ENCODE measurements around the gene NEMF. TPM values are rescaled to one million over a fixed set of nuclear protein-coding genes. Genes with fewer than 3 reads are reported as not detected.

The NEMF gene
- total and polyA plus RNA-seq, 12 donors = 14.8 to 94.1 (median 56.0) TPM

DNA sequence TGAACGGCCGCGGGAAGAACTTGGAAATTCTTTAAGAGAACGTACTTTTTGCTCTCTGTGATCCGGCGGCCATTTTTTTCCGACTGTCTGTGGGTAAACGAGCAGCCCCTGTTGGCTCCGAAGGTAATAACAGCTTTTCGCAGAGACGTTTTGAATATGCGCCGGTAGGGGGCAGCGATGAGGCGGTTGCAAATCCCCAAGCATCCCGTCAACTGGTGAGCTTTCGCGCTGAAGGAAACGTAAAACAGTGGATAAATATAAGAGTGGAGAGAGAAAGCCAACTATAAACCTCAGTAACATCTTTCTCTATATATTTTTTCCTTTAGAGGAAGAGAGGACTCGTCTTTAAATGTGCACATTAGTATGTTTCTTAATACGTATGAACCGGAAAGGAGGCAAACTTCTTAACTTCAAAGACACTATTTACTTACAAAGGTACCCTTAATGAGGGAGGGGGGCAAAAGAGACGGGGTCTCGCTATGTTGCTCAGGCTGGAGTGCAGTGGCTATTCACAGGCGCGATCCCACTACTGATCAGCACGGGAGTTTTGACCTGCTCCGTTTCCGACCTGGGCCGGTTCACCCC is 9.6 kb upstream of the NEMF start:
- Histone ChIP-seq H3K4me3 (peak overlapping the region; percentile 37 to 74 (median 53)), H3K27ac (peak overlapping the region; percentile 88 to 99 (median 98)), H3K9me3 (replicated peaks in 1 of 3) (no peaks in the 10 kb centered on the region), H3K27me3 (no peaks in the 10 kb centered on the region), H3K4me1 (replicated peaks in 1 of 2) (peaks cover 9% of the 10 kb centered on the region in 2 donors), H3K36me3 (replicated peaks in 1 of 2) (no peaks in the 10 kb centered on the region)
- intact Hi-C loops (cut with DNase I) = no loop called here
- WGBS, 4 donors = 1% methylated on average over 22 to 27 of the region's 30 CpGs
- DNase-seq = peak; percentile 82 to 96 (median 88)
- TF ChIP-seq POLR2A (IDR thresholded peaks at IDR 0.05) = peak; percentile 27 to 30
- TF ChIP-seq, protein P1, sequence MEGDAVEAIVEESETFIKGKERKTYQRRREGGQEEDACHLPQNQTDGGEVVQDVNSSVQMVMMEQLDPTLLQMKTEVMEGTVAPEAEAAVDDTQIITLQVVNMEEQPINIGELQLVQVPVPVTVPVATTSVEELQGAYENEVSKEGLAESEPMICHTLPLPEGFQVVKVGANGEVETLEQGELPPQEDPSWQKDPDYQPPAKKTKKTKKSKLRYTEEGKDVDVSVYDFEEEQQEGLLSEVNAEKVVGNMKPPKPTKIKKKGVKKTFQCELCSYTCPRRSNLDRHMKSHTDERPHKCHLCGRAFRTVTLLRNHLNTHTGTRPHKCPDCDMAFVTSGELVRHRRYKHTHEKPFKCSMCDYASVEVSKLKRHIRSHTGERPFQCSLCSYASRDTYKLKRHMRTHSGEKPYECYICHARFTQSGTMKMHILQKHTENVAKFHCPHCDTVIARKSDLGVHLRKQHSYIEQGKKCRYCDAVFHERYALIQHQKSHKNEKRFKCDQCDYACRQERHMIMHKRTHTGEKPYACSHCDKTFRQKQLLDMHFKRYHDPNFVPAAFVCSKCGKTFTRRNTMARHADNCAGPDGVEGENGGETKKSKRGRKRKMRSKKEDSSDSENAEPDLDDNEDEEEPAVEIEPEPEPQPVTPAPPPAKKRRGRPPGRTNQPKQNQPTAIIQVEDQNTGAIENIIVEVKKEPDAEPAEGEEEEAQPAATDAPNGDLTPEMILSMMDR (IDR thresholded peaks at IDR 0.05) = peak; percentile 99 to 100 (median 100)

DNA sequence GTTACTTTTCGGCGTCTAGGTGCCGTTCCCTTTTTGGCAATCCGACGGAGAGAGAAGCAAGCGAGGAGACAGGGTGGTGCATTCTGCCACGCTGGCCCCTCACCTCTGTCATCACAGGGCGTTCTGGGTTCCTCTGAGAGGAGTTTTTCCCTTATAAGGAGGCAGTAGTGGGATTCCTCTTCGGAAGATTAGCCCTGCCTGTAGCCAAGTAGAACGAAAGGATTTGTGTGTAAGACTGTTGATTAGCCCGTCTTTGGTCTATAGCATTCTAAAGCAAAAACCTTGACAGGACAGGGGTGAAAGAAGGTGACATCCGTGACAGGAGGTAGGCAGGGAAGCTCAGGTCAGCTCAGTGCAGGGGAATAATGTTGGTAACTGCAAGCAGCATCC is 9.1 kb upstream of the NEMF start:
- no peaks in the 10 kb centered on the region for H3K27me3 ChIP-seq
- H3K4me3 ChIP-seq = peak overlapping the region; percentile 37 to 74 (median 53)
- peaks cover 9% of the 10 kb centered on the region in 2 donors for H3K4me1 ChIP-seq (replicated peaks in 1 of 2)
- intact Hi-C loops (cut with DNase I) = no loop called here
- H3K9me3 ChIP-seq (replicated peaks in 1 of 3) = no peaks in the 10 kb centered on the region
- peak overlapping the region; percentile 88 to 99 (median 98) for H3K27ac ChIP-seq
- TF ChIP-seq, protein P1 (IDR thresholded peaks at IDR 0.05) = no peak
- TF ChIP-seq POLR2A (IDR thresholded peaks at IDR 0.05) = peak in 1 of 2 donors; percentile 67
- DNase-seq = peak; percentile 68 to 87 (median 74)
- H3K36me3 ChIP-seq (replicated peaks in 1 of 2) = no peaks in the 10 kb centered on the region
- WGBS, 4 donors = 0 to 4% (median 1%) methylated on average over 12 of the region's 12 CpGs

DNA sequence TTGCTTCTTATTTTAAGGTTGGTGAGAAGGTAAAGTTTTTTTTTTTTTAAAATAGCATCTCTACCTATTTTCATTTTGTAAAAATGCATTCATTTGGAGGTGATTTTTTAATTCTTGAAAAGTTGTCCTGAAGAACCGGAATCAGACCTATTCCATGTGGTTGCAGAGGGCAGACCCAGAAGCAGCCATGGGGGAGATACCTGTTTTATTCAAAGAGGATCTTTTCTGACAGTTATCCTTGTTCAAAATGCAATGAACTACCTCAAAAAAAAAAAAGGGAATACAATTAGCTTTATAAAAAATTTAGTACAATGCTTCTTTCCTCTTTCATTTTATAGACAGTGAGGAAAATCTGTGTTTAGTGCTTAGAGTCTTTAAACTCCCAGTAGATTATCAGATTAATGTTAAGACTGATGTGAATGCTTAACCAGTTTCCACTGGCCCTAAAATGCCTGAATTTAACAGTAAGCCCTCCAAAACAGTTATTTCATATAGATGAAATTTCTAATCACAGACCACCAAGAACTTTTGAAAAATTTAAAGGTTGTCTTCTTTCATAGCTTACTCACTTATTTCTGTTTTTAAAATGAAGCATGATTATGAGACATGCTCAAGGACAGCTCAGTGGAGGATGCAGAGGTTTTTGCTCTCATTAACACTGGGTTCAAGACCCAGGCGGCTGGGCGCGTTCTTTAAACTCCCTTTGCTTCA is 8.6 kb upstream of the NEMF start:
- no peaks in the 10 kb centered on the region for H3K9me3 ChIP-seq (replicated peaks in 1 of 3)
- intact Hi-C loops (cut with DNase I) = no loop called here
- 19 to 22% (median 19%) methylated on average over 4 of the region's 4 CpGs for WGBS, 4 donors
- DNase-seq = no peak
- H3K27ac ChIP-seq = peak overlapping the region; percentile 88 to 99 (median 98)
- peaks cover 9% of the 10 kb centered on the region in 2 donors for H3K4me1 ChIP-seq (replicated peaks in 1 of 2)
- H3K27me3 ChIP-seq = no peaks in the 10 kb centered on the region
- H3K36me3 ChIP-seq (replicated peaks in 1 of 2) = no peaks in the 10 kb centered on the region
- peak overlapping the region in 3 of 4 donors; percentile 38 to 74 (median 68) for H3K4me3 ChIP-seq
- TF ChIP-seq, protein P1 (IDR thresholded peaks at IDR 0.05) = no peak
- no peak for TF ChIP-seq POLR2A (IDR thresholded peaks at IDR 0.05)

DNA sequence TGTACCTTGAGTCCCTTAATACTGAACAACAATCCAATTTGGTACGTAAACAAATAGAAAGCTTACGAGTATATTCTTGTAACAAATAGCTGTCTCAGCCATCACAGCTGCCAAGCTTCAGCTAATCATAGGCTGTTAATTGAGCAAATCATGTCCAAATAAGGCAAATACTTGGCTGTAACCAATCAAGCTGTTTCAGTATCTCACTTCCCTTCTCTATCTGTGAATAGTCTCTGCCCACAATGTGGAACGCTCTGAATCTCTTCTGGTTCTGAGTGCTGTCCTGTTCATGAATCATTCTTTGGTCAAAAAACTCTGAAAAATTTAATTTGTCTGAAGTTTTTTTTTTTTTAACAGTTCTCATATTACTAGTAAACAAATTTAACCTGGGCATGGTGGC is 5.8 kb upstream of the NEMF start:
- 86 to 92% (median 88%) methylated on average over 3 of the region's 3 CpGs for WGBS, 4 donors
- H3K4me1 ChIP-seq (replicated peaks in 1 of 2) = no peaks in the 10 kb centered on the region
- intact Hi-C loops (cut with DNase I) = loop anchor here in 1 of 2 donors (5.0 kb wide), 1 partner anchor 249 kb away; no protein-coding TSS in a partner anchor
- DNase-seq = no peak
- H3K27me3 ChIP-seq = no peaks in the 10 kb centered on the region
- H3K27ac ChIP-seq = no peak overlapping the region
- H3K9me3 ChIP-seq (replicated peaks in 1 of 3) = no peaks in the 10 kb centered on the region
- TF ChIP-seq POLR2A (IDR thresholded peaks at IDR 0.05) = no peak
- TF ChIP-seq, protein P1 (IDR thresholded peaks at IDR 0.05) = no peak
- H3K4me3 ChIP-seq = no peak overlapping the region
- no peaks in the 10 kb centered on the region for H3K36me3 ChIP-seq (replicated peaks in 1 of 2)

Measured in adrenal gland (tissue), 12 donors.